GM12878 (cell line): ENCODE data around the gene RANGRF. TPM values are rescaled to one million over a fixed set of nuclear protein-coding genes. Genes with fewer than 3 reads are reported as not detected.

ENCODE experiments used
- BMI1 ChIP-seq: fragments of 450-650 bp; IDR thresholded peaks from 2 replicates; pipeline ENCODE4 v1.6.1; 2016; ENCODE audit warnings: mild to moderate bottlenecking, moderate library complexity, borderline replicate concordance
- CBX3 ChIP-seq: fragments of 200-600 bp; sonication (generic); IDR thresholded peaks from 2 replicates; pipeline ENCODE4 v1.6.1; 2016; ENCODE audit warnings: low read depth, borderline replicate concordance
- CHD1 ChIP-seq: IDR thresholded peaks from 2 replicates; pipeline ENCODE4 v1.6.1; 2012; ENCODE audit warnings: low read depth, low read length, improper control_type of control experiment
- CUX1 ChIP-seq: IDR thresholded peaks from 2 replicates; pipeline ENCODE4 v1.6.1; 2012; ENCODE audit warnings: improper control_type of control experiment, low read depth, low read length; ENCODE audit not compliant: insufficient replicate concordance
- EGR1 ChIP-seq, 2 experiments: IDR thresholded peaks; 1 replicate in 1 of 2; 2 replicates in 1 of 2; pipeline ENCODE4 v1.6.1; 2011 to 2012; ENCODE audit warnings: low read depth in 2 of 2, low read length in 2 of 2, borderline replicate concordance in 1 of 2, mild to moderate bottlenecking in 1 of 2, moderate library complexity in 1 of 2
- FOS ChIP-seq: IDR thresholded peaks from 3 replicates; pipeline ENCODE4 v1.6.1; 2011; ENCODE audit warnings: borderline replicate concordance; ENCODE audit not compliant: insufficient read length; ENCODE audit errors: extremely low read depth
- IKZF1 ChIP-seq: fragments of 450-650 bp; conservative IDR thresholded peaks from 2 replicates; pipeline ENCODE4 v1.6.1; 2017; ENCODE audit warnings: antibody characterized with exemption, mild to moderate bottlenecking
- KDM1A ChIP-seq: fragments of 200-600 bp; sonication (generic); IDR thresholded peaks from 2 replicates; pipeline ENCODE4 v1.6.1; 2016; ENCODE audit warnings: borderline replicate concordance
- STAT3 ChIP-seq: IDR thresholded peaks from 2 replicates; pipeline ENCODE4 v1.6.1; 2011; ENCODE audit warnings: low read depth, low read length, improper control_type of control experiment
- TBL1XR1 ChIP-seq: IDR thresholded peaks from 2 replicates; pipeline ENCODE4 v1.6.1; 2012; ENCODE audit warnings: low read depth, low read length, improper control_type of control experiment
- TCF3 ChIP-seq: IDR thresholded peaks from 2 replicates; pipeline ENCODE4 v1.6.1; 2012; ENCODE audit warnings: low read depth, mild to moderate bottlenecking, low read length, borderline replicate concordance; ENCODE audit not compliant: insufficient read depth
- ZBTB40 ChIP-seq: fragments of 450-650 bp; IDR thresholded peaks from 2 replicates; pipeline ENCODE4 v1.6.1; 2016; ENCODE audit warnings: mild to moderate bottlenecking, moderate library complexity, borderline replicate concordance
- polyA plus RNA-seq, 11 experiments: library from polyadenylated mRNA; depleted of rRNA in 4 of 11; unstranded in 6 of 11; stranded (reverse) in 5 of 11; fragments of >200 nt; fragmentation: Nextera tagmentation in 4 of 11; fragmentation: Illumina TruSeq in 1 of 11; extraction: Ambion mirVana in 4 of 11; extraction: Trizol in 1 of 11; gene quantifications; 1 replicate in 1 of 11; 2 replicates in 10 of 11; pipeline versions ENCODE4 v1.2.1 to v1.2.3, GENCODE V29; 2011 to 2016; ENCODE audit warnings: inconsistent platforms in 2 of 11, missing spikeins in 2 of 11, low read depth in 1 of 11
- total RNA-seq, 4 experiments: library from RNA; depleted of rRNA in 3 of 4; stranded (reverse); fragments of >200 nt in 3 of 4; fragmentation: Illumina TruSeq in 1 of 4; extraction: Trizol in 1 of 4; gene quantifications; 2 replicates each; pipeline versions ENCODE4 v1.2.1 to v1.2.3, GENCODE V29; 2013 to 2021
- TF ChIP-seq, protein P1 (sequence below): fragments of 150-350 bp; IDR thresholded peaks from 2 replicates; pipeline ENCODE4 v1.6.1; 2014; ENCODE audit warnings: mild to moderate bottlenecking, low read depth, low read length
- TF ChIP-seq, protein P2 (sequence below): fragments of 450-650 bp; conservative IDR thresholded peaks from 2 replicates; pipeline ENCODE4 v1.6.1; 2017; ENCODE audit warnings: mild to moderate bottlenecking, moderate library complexity

The RANGRF gene
- total and polyA plus RNA-seq, 10 of the 15 experiments (the other 5 are each of a cell fraction or from before 2014, with no cell fraction given), result 30.1 to 181 (median 61.4) TPM

DNA sequence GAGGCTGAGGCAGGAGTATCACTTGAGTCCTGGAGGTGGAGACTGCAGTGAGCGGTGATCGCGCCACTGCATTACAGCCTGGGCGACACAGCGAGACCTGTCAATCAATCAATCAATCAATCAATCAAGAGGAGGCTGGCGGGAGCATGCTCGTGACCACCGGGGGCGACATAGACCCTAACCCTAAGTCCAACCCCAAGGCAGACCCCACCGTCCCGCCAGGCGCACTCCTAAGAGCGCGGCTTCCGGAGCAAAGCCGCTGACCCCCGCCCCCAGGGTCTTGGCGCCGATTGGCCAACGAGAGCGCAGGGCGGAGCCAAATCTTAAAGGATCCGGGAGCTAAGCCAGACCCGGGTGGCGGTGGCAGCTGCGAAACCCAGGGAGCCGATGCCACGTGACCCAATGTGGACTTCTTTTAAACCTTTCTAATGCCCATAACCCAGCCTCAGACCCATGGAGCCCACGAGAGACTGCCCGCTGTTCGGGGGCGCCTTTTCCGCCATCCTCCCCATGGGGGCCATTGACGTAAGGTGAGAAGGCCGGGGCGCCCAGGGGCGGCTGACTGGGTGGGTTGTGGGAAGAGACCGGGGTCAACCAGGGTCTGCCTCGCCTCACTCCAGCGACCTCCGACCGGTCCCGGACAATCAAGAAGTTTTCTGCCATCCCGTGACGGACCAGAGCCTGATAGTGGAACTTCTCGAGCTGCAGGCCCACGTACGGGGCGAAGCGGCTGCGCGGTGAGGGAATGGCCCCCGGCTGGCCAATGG, at the start of gene RANGRF (continued):
- TF ChIP-seq CUX1, result peak; percentile 85
- no peak for TF ChIP-seq KDM1A
- no peak for TF ChIP-seq CBX3
- TF ChIP-seq EGR1 (IDR thresholded peaks at IDR 0.05; ENCODE audit: borderline replicate concordance in 1 of 2, low read depth in 2 of 2, low read length in 2 of 2), result 0 out of 3 replicates have a peak, but pooled peaks of 1 of the 2 experiments have one; percentile 3
- no peak for TF ChIP-seq TBL1XR1
- TF ChIP-seq, protein P1, sequence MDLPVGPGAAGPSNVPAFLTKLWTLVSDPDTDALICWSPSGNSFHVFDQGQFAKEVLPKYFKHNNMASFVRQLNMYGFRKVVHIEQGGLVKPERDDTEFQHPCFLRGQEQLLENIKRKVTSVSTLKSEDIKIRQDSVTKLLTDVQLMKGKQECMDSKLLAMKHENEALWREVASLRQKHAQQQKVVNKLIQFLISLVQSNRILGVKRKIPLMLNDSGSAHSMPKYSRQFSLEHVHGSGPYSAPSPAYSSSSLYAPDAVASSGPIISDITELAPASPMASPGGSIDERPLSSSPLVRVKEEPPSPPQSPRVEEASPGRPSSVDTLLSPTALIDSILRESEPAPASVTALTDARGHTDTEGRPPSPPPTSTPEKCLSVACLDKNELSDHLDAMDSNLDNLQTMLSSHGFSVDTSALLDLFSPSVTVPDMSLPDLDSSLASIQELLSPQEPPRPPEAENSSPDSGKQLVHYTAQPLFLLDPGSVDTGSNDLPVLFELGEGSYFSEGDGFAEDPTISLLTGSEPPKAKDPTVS, result no peak
- TF ChIP-seq CHD1, result no peak
- TF ChIP-seq STAT3, result no peak
- TF ChIP-seq IKZF1, result peak; percentile 42
- TF ChIP-seq FOS, result no peak
- TF ChIP-seq TCF3, result no peak
- TF ChIP-seq ZBTB40, result no peak
- TF ChIP-seq, protein P2, sequence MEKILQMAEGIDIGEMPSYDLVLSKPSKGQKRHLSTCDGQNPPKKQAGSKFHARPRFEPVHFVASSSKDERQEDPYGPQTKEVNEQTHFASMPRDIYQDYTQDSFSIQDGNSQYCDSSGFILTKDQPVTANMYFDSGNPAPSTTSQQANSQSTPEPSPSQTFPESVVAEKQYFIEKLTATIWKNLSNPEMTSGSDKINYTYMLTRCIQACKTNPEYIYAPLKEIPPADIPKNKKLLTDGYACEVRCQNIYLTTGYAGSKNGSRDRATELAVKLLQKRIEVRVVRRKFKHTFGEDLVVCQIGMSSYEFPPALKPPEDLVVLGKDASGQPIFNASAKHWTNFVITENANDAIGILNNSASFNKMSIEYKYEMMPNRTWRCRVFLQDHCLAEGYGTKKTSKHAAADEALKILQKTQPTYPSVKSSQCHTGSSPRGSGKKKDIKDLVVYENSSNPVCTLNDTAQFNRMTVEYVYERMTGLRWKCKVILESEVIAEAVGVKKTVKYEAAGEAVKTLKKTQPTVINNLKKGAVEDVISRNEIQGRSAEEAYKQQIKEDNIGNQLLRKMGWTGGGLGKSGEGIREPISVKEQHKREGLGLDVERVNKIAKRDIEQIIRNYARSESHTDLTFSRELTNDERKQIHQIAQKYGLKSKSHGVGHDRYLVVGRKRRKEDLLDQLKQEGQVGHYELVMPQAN, result peak; percentile 52
- TF ChIP-seq BMI1, result no peak
